ENCODE measurements around the gene DNAJC13.
"Not testable (repeated sequence)": the region's sequence is repeated elsewhere in the genome, so short reads cannot be mapped to it uniquely, and the experiment has no call there.

DNAJC13 gene, protein sequence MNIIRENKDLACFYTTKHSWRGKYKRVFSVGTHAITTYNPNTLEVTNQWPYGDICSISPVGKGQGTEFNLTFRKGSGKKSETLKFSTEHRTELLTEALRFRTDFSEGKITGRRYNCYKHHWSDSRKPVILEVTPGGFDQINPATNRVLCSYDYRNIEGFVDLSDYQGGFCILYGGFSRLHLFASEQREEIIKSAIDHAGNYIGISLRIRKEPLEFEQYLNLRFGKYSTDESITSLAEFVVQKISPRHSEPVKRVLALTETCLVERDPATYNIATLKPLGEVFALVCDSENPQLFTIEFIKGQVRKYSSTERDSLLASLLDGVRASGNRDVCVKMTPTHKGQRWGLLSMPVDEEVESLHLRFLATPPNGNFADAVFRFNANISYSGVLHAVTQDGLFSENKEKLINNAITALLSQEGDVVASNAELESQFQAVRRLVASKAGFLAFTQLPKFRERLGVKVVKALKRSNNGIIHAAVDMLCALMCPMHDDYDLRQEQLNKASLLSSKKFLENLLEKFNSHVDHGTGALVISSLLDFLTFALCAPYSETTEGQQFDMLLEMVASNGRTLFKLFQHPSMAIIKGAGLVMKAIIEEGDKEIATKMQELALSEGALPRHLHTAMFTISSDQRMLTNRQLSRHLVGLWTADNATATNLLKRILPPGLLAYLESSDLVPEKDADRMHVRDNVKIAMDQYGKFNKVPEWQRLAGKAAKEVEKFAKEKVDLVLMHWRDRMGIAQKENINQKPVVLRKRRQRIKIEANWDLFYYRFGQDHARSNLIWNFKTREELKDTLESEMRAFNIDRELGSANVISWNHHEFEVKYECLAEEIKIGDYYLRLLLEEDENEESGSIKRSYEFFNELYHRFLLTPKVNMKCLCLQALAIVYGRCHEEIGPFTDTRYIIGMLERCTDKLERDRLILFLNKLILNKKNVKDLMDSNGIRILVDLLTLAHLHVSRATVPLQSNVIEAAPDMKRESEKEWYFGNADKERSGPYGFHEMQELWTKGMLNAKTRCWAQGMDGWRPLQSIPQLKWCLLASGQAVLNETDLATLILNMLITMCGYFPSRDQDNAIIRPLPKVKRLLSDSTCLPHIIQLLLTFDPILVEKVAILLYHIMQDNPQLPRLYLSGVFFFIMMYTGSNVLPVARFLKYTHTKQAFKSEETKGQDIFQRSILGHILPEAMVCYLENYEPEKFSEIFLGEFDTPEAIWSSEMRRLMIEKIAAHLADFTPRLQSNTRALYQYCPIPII (N-terminal part only)

DNA sequence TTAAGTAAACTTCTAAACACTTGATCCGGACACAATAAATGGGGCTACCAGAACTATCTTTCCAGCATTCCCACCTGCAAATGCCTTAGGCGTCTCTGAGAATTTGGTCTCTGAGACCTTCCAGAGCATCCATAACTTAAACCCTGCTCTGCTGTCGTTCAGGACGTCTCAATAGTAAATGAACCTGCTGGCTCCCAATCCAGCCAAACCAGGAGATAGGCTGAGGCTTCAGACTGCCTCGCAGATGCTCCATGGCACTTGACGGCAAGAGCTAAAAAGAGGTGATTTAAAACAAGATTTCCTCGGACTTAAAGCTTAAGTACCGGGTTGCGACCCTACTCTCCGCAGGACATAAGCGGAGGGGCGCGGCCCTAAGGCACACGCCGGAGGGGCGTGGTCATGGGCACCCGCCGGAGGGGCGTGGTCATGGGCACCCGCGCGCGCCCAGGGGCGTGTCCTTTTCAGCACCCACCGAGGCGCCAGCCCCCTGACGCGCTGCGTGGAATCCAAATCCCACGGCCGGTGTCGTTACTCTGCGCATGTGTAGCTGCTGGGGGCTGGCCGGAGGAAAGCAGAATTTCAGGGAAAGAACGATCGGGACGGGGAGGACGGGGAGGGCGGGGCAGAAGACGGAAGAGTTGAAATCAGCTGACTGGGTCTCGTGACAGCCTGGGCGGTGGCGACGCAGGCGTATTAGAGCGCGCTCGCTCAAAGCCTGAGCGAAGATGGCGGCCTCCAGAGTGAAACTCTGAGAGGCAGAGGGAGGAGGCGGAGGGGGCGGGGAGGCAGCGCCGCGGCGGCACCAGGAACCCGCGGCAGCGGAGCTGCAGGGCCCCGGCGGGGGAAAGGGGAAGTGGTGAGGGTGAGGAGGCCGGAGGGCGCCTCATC lies at the start of gene DNAJC13:
Gene DNAJC13 (plus strand): TSS at position 696 of the 888 bp plus-strand sequence. CDS start 17,049 bp downstream, outside the sequence.
- peak; percentile 90 for DNase-seq

DNA sequence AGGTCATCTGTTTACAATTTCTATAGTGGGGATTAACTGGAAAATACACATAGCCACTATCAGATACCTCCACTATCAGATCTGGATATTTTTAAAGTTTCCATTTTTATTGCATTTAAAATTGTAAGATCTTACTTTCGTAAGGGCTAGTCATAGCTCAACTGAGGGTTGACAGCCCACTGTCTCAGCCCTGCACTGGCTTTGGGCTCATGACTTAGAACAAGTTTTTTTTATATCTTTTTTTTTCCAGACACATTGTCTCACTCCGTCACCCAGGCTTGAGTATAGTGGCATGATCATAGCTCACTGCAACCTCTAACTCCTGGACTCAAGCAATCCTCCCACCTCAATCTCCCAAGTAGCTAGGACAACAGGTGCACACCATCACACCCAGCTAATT lies 48.8 kb upstream of the DNAJC13 start:
- no peak for DNase-seq

DNA sequence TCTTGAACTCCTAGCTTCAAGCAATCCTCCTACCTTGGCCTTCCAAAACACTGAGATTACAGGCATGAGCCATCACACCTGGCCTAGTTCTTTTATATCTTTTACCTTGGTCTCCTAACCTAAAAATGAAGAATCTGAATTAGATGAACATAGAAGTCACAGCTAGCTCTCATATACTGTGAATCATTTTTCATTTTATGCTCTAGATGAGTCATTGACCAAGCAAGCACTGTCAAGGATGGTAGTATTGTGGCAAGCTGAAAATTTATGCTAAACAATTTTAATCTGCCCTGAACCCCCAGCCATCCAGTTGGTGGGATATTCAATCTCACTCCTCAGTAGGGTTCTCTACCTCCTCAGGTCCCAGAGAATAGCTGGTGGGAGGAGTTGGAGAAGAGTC lies 48.3 kb upstream of the DNAJC13 start:
- DNase-seq: no peak

DNA sequence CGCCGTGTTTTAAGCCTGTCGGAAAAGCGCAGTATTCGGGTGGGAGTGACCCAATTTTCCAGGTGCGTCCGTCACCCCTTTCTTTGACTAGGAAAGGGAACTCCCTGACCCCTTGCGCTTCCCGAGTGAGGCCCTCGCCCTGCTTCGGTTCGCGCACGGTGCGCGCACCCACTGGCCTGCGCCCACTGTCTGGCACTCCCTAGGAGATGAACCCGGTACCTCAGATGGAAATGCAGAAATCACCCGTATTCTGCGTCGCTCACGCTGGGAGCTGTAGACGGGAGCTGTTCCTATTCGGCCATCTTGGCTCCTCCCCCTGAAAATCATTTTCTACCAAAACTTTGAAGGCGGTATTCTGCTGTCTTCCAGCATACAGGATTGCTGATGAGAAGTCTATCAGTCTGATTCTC lies 40.4 kb upstream of the DNAJC13 start:
- not testable (repeated sequence) for DNase-seq

DNA sequence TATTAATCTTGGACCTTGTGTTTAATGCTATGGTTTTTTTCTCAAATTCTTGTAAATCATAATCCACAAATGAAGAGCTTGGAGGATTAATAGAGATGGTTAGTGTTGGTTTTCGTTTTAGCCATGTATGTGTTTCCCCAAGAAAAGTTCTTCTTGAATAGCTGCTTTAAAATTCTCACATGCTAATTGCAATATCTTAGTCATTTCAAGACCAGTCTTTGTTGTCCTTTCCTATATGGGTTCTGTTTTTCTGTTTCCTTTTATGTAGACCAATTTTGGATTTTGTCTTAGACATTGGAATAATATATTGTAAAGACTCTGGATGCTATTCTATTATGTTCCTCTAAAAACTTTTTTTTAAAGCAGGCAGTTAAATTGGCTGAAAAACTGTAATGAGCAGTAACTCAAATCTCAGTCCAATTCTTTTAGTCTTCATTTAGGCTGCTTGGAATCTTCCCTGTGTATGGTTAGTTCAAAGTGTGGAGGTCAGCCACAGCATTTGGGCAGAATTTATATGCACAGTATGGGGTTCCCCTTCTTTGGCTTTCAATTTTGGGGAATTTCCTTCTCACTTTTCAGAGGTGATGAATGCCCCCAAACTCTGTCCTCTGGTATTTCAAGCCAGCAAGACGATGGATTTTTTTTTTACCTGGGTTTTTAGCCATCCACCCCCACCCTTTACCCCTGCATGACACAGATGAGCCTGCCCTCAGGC lies 39.1 kb upstream of the DNAJC13 start:
- no peak for DNase-seq

DNA sequence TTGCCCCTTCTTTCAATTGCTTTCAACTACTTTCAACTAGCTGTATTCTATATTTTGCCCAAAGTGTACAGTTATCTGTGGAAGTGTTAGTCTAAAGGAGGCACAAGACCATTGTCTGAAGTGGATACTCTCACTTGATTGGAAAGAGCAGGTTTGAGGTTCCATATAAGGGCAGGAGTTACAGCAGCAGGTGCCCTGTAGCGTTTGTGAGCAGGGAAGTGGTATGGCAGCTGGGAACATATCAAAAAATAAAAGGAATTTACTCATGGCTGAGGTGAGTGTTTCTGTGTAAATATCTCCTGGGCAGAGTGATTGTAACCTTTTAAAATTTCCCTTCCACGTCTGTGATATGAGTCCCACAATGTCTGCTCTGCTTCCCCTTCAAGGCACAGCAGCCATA lies 38.5 kb upstream of the DNAJC13 start:
- DNase-seq: no peak

DNA sequence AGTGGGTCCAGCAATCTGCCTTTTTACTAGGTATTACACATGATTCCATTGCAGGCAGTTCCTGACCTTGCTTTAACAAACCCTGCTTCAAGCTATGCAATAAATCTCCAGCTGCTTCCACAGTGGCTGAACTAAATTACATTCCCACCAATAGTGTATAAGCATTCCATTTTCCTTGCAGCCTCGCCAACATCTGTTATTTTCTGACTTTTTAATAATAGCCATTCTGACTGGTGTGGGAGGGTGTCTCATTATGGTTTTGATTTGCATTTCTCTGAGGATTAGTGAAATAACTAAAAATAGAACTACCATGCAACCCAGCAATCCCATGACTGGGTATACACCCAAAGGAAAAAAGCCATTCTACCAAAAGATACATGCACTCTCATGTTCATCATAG lies 36.4 kb upstream of the DNAJC13 start:
- no peak for DNase-seq

DNA sequence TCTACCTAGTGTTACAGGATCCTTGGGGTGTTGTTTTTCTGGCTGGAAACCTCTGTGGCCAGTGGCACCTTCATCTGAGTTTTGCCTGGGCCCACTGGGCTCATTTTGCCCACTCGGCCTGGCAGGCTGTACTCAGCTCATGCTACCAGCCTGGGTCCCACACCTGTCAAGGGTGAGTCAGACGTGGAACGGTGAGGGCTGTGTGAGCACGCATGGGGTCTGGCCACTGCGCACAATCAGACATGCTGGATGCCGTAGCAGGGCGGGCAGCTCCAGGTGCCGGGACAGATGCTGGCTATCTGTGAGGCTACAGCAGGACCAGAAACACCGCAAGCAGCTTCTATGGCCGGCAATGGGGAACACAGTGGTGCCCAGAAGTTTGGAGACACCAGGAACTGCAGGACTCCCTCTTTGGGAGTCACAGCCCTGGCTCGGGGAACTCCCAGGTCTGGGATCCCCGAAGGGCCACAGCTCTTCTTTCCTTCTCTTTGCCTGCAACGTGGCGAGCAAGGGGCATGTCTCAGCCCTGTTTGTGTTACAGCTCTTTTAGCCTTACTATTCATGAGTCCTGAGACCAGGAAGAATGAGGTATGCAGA lies 35.9 kb upstream of the DNAJC13 start:
- no peak for DNase-seq

DNA sequence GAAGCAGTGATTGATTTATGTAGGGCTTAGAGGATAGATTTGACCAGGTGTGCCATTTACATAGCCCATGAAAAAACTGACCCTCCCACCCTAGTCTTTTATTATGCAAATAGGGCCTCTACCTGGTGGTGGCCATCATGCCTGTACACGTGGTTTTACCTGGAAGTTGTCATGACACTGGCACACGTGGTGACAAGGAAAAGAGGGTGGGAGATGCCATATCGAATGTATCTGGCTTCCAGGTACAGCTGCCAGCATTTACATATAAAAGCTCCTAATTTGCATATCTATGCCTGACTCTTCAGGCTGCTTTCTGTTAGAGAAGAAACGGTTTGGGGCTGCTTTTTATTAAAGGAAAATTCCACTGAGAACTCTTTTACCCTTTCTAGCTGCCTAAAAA lies 35.0 kb upstream of the DNAJC13 start:
- DNase-seq: no peak

DNA sequence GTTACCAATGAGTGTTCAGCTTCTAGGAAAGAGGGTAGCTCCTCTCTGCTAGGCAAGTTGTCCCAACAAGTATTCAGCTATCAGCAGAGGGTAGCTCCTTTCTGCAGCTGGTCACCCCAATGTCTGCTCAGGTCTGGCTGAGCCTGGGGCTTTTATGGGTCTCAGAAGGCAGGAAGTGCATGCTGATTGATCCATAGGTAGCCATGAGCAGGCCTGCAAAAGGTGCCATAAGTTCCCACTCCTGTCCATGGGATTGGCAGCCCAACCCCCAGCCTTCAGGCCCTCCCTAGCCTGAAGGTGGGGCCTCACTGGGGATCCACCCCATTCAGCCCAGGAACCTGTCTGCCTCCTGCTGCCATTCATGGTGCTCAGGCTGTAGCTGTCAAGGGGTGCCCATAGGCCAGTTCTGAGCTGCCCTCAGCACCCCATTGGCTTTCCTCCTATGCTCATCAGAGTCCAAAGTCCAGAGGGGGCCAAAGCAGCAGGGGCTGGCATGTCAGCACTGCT lies 34.6 kb upstream of the DNAJC13 start:
- no peak for DNase-seq

DNA sequence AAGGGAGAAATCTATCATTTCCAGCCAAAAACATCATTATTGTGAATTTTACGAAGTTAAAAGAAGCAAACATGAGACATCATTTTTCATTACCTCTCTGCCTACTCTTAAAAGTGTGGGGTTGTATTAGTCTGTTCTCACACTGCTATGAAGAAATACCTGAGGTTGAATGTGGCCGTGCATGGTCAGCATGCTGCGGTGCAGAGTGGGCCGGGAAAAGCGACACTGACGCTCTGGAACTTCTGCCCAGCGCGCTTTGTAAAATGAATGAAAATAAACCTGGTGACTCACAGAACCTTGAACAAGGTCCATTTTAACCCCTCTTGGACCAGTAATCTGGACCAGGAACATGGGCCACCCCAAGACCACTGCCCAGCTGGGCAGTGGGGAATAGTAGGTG lies 31.0 kb upstream of the DNAJC13 start:
- DNase-seq: no peak

DNA sequence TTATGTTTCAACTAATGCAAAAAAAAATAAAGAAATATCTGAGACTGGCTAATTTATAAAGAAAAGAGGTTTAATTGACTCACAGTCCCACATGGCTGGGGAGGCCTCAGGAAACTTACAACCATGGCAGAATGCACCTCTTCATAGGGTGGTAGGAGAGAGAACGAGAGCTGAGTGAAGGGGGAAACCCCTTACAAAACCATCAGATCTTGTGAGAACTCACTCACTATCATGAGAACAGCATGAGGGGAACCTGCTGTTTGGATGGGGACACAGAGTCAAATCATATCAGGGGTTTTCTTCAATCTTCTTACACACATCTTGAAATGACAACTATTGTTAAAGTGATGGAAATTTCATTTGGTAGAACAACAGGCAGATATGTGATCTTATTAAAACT lies 24.6 kb upstream of the DNAJC13 start:
- DNase-seq: not testable (repeated sequence)

DNA sequence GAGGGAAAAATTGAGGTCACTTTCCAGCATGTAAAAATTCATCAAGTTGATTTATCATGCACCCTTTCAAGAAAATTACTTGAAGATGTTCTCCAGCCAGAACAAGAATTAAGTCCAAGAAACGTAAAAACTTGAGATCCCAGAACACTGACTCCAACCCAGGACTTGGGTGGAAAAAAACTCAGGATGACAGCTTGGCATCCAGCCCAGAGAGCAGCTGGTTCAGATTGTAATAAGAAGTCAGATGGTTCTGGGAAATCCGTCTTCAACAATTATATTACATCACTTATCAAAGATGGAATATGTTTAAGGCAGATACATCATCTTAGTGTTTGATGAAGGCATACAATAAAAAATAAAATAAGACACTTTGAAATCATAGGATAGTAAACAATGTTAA lies 23.0 kb upstream of the DNAJC13 start:
- DNase-seq: no peak

DNA sequence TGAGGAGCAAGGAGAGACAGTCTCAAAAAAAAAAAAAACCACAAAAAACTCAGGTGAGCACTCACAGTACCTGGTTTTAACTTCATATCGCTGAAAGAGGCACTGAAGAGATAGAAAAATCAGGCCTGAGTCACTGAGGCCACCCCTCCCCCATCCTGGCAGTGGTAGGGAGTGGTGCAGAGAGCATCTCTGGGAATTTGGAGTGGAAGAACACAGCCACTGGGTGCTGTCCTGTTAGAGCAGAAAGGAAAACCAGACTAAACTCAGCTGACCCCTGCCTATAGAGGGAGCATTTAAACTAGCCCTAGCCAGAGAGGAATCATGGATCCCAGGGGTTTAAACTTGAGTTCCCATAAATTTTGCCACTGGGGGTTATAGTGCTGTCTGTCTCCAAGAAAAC lies 22.2 kb upstream of the DNAJC13 start:
- no peak for DNase-seq

DNA sequence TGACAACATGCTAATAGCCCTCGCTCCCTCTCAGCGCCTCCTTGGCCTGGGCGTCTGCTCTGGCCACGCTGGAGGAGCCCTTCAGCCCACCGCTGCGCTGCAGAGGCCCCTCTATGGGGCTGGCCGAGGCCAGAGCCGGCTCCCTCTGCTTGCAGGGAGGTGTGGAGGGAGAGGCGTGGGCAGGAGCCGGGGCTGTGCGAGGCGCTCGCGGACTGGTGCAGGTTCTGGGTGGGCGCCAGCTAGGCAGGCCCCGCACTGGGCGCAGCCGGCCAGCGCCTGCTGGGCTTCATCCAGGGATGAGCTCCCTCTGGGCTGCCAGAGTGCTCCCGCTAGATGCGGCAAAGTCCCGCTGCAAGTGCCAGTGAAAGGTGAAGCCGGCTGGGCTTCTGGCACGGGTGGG lies 21.0 kb upstream of the DNAJC13 start:
- DNase-seq: no peak

DNA sequence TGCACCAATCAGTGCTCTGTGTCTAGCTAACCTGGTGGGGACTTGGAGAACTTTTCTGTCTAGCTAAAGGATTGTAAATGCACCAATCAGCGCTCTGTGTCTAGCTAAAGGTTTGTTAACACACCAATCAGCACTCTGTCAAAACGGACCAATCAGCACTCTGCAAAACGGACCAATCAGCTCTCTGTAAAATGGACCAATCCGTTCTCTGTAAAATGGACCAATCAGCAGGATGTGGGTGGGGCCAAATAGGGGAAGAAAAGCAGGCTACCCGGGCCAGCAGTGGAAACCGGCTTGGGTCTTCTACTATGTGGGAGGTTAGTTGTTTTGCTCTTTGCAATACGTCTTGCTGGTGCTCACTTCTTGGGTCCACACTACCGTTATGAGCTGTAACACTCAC lies 20.5 kb upstream of the DNAJC13 start:
- not testable (repeated sequence) for DNase-seq

DNA sequence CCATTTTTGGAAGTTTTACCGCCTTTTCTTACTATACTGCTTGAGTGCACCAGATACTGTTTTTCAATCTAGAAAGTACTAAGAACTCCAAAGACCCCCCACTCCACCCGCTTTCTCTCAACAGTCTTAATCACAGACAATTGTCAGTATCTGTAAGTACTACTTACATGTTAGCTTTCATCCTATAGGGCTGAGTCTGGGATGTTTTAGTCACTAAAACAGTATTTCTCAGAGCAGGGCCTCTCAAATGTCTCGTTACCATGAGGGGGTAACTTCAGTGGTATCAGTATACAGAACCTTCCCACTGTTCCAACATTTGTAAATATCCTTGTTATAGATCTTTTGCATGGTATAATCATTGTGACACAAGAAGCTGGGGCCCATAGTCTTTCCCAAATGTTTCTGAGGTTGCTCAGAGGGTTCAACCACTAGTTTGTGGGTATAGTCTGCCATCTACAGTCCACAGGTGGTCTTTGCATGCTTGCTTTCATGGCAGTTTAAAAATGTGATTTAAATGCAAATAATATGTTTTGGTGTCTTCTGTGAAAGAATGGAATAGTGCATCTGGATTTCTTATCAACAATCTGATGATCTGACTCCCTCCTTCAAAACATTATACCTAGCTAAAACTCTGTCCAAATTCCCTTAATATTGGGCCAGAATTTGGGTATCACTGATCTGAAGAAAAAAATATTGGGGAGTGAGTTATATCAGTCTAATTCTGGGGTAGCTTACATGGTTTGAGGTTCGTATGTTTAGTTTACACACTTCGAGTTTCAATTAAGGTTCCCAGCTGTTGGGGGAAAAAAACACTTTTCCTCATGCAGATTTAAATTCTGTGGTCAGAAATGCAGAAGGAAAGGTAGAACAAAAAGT lies 18.0 kb upstream of the DNAJC13 start:
- DNase-seq: no peak

DNA sequence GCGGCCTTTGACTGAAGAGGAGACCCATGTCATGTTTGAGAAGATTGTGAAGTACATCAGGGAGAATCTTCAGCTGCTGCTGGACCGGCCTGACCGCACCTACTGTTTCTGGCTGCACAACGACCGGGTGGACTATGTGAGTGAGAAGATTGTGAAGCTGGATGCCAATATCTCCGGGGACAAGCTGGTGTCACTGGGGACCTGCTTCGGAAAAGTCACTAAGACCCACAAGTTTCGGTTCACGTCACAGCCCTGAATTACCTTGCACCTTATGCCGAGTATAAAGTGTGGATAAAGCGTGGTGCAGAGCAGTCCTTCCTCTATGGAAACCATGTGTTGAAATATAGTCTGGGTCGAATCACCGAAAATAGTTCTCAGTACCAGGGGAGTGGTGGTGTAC lies 16.0 kb upstream of the DNAJC13 start:
- DNase-seq: no peak

DNA sequence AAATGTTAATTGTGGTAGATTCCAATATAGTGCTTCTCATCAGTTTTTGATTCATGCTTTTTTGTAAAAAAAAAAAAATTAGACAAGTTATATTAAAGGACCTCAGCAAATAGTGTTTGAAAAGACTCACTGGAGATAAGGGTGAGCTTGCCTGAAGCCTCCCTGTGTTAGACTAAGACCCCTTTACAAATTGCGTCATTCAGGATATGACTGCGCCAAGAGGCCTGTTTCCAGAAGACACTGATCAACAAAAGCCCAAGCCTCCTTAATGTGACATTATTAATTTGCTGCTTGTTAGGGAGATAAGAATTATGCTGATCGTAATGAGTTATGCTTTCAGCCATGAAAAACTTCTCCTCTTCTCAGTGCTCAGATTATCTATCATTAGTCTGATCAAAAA lies 13.0 kb upstream of the DNAJC13 start:
- no peak for DNase-seq

DNA sequence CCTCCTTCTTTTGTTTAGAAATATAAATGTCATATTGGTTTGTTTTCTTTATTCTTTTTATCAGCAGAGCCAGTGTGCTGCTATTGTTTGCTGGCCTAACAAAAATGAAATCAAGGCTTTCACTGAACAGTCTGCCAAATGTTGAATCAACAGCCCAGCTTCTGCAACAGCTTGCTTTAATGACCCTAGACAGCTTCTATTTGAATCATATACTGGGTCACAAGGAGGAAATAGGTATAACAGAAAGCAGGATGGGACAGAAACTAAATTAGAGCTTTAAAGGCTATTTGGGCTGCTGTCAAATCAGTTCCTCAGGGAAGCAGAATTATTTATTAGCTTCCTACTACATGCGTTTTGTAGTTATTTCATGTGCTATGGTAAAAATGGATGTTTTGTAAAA lies 12.1 kb upstream of the DNAJC13 start:
- DNase-seq: no peak

Data from activated CD4-positive, alpha-beta T cell treated with anti-CD3 and anti-CD28 coated beads, Interleukin-2, amount 50 U/mL, for 1 hour (primary cell).